ENCODE measurements around the gene TP53BP1. TPM values are rescaled to one million over a fixed set of nuclear protein-coding genes. Genes with fewer than 3 reads are reported as not detected.
"Not testable (repeated sequence)": the region's sequence is repeated elsewhere in the genome, so short reads cannot be mapped to it uniquely, and the experiment has no call there.

TP53BP1 gene
- total RNA-seq, 4 donors from 2014 or later: 13.0 to 17.9 (median 16.9) TPM

DNA sequence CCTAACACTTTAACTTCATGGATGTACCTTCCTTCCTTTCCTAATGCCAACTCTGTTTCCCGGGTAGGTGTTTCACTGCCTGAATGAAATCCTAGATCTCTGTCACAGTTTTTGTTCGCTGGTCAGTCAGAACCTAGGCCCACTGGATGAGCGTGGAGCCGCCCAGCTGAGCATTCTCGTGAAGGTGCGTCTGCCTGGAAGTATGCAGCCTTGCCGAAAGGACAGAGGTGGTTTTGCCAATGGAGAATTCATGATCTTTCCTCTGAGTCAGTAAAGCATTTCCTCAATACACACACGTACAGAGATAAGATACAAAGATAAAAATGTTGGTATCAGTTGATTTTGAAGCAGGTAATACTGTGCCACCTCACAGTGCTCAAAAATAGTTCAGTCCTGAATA is 89.3 kb downstream of the TP53BP1 start:
- no peak for DNase-seq (ENCODE audit: low spot score in 2 of 2)
- intact Hi-C loops (cut with DNase I; ENCODE audit: low total_unique reads): no loop called here
- no peak for TF ChIP-seq CTCF (IDR thresholded peaks at IDR 0.05)
- no peak for TF ChIP-seq POLR2A (IDR thresholded peaks at IDR 0.05)
- H3K4me3 ChIP-seq (ENCODE audit: low read depth, poor library complexity, severe bottlenecking): no peak overlapping the region
- 87 to 88% methylated on average over 8 of the region's 8 CpGs for WGBS, 2 donors

DNA sequence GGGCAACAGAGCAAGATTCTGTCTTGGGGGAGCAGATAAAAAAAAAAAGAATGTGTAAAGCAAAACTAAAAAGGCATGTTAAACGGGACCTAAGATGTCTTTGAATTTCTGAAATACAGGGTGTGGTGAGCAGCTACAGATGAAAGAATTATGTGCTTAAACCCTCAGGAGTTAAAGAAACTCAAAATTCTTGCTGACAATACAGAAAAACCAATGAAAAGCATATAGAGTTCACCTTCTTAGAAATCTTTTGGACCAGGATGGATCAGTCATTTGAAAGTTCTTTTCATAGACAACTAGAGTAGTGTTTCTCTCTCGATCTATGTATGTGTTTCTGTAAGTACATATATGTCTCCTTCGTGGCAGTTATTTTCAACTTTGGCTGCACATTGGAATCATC is 90.7 kb downstream of the TP53BP1 start:
- no peak overlapping the region for H3K4me3 ChIP-seq (ENCODE audit: low read depth, poor library complexity, severe bottlenecking)
- TF ChIP-seq POLR2A (IDR thresholded peaks at IDR 0.05) (no peak), CTCF (IDR thresholded peaks at IDR 0.05) (no peak)
- no peak for DNase-seq (ENCODE audit: low spot score in 2 of 2)
- intact Hi-C loops (cut with DNase I; ENCODE audit: low total_unique reads): no loop called here
- 64 to 78% methylated on average over 3 of the region's 3 CpGs for WGBS, 2 donors

DNA sequence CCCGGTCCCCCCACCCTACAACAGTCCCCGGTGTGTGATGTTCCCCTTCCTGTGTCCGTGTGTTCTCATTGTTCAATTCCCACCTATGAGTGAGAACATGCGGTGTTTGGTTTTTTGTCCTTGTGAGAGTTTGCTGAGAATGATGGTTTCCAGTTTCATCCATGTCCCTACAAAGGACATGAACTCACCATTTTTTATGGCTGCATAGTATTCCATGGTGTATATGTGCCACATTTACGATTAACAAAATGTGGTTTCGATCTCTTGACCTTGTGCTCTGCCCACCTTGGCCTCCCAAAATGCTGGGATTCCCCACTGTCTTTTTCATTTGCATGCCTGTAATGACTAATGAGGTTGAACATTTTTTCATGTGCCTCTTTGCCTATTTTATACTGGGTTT is 99.4 kb downstream of the TP53BP1 start:
- H3K4me3 ChIP-seq (ENCODE audit: low read depth, poor library complexity, severe bottlenecking); intact Hi-C loops (cut with DNase I; ENCODE audit: low total_unique reads); DNase-seq (ENCODE audit: low spot score in 2 of 2): not testable (repeated sequence)
- WGBS, 2 donors: 96 to 98% methylated on average over 6 of the region's 6 CpGs

- TF ChIP-seq CTCF (IDR thresholded peaks at IDR 0.05) (no peak), POLR2A (IDR thresholded peaks at IDR 0.05) (no peak)
- no peak for DNase-seq (ENCODE audit: low spot score in 2 of 2)
- H3K4me3 ChIP-seq (ENCODE audit: low read depth, poor library complexity, severe bottlenecking): no peak overlapping the region
- WGBS, 2 donors: 94 to 95% methylated on average over 8 of the region's 8 CpGs
- intact Hi-C loops (cut with DNase I; ENCODE audit: low total_unique reads): no loop called here
These were observed 102.2 kb downstream of the TP53BP1 start for GRCh38 chr15:43390723-43391122.

DNA sequence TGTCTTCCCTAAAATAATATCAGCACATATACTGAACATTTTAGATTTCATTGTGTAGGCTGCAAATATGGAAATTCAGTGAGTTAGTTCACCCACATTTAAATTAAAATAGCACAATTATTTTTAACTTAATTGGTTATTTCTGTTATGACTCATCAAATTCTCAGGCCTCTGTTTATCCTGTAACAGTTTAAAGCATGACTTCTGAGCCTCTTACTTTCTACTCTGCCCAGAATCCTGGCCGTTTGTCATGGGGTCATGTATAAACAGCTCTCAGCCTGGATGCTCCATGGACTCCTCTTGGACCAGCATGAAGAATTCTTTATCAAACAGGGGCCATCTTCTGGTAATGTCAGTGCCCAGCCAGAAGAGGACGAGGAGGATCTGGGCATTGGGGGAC is 109.9 kb downstream of the TP53BP1 start:
- TF ChIP-seq POLR2A (IDR thresholded peaks at IDR 0.05) (no peak), CTCF (IDR thresholded peaks at IDR 0.05) (no peak)
- H3K4me3 ChIP-seq (ENCODE audit: low read depth, poor library complexity, severe bottlenecking): no peak overlapping the region
- WGBS, 2 donors: 74 to 77% methylated on average over 2 of the region's 2 CpGs
- intact Hi-C loops (cut with DNase I; ENCODE audit: low total_unique reads): no loop called here
- DNase-seq (ENCODE audit: low spot score in 2 of 2): no peak

DNA sequence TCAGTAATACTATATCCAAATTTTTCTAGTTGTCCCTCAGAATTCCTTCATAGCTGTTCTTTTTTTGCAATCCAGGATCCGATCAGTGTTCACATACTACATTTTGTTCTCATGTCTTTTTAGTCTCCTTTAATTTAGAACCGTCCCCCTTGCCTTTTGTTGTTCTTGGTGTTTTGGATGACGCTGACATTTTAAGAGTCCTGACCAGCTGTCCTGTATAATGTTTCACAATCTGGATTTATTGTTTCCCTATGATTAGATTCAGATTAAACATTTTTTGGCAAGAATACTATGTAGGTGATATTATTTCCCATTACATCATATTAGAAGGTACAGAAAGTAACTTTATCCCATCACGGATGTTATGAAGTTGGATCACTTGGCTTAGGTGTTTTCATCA is 110.6 kb downstream of the TP53BP1 start:
- WGBS, 2 donors: 88 to 94% methylated on average over 4 of the region's 4 CpGs
- no peak for DNase-seq (ENCODE audit: low spot score in 2 of 2)
- intact Hi-C loops (cut with DNase I; ENCODE audit: low total_unique reads): no loop called here
- H3K4me3 ChIP-seq (ENCODE audit: low read depth, poor library complexity, severe bottlenecking): no peak overlapping the region
- TF ChIP-seq CTCF (IDR thresholded peaks at IDR 0.05) (no peak), POLR2A (IDR thresholded peaks at IDR 0.05) (no peak)
